Hepatocyte (in vitro differentiated cells): Measurements from ENCODE around the gene CNTN4. TPM values are rescaled to one million over a fixed set of nuclear protein-coding genes. Genes with fewer than 3 reads are reported as not detected.
"Not testable (repeated sequence)": the region's sequence is repeated elsewhere in the genome, so short reads cannot be mapped to it uniquely, and the experiment has no call there.

Source experiments
- DNase-seq: peaks from one replicate; pipeline ENCODE4 v3.0.0-alpha.2; 2016; ENCODE audit warnings: low spot score
- H2AFZ ChIP-seq: fragments of 200-600 bp; sonication (generic); 2 replicates; pipeline ENCODE4 v1.6.0; 2016; ENCODE audit warnings: antibody characterized with exemption, mild to moderate bottlenecking
- H3K27ac ChIP-seq: fragments of 200-600 bp; sonication (generic); 2 replicates; pipeline ENCODE4 v1.5.1; 2016; ENCODE audit warnings: mild to moderate bottlenecking
- H3K27me3 ChIP-seq: fragments of 200-600 bp; sonication (generic); 2 replicates; pipeline ENCODE4 v1.6.1; 2016
- H3K36me3 ChIP-seq: fragments of 200-600 bp; sonication (generic); replicated peaks from 2 replicates; pipeline ENCODE4 v1.5.1; 2016; ENCODE audit warnings: low read depth; ENCODE audit not compliant: insufficient read depth
- H3K4me1 ChIP-seq: fragments of 200-600 bp; sonication (generic); 2 replicates; pipeline ENCODE4 v1.5.1; 2016; ENCODE audit warnings: mild to moderate bottlenecking, moderate library complexity; ENCODE audit not compliant: insufficient read depth
- H3K4me2 ChIP-seq: fragments of 200-600 bp; sonication (generic); 2 replicates; pipeline ENCODE4 v1.6.0; 2016
- H3K4me3 ChIP-seq: fragments of 200-600 bp; sonication (generic); 2 replicates; pipeline ENCODE4 v1.5.1; 2016; ENCODE audit warnings: mild to moderate bottlenecking
- H3K79me2 ChIP-seq: fragments of 200-600 bp; sonication (generic); 2 replicates; pipeline ENCODE4 v1.6.0; 2017; ENCODE audit warnings: mild to moderate bottlenecking
- H3K9me2 ChIP-seq: fragments of 200-600 bp; sonication (generic); replicated peaks from 2 replicates; pipeline ENCODE4 v1.6.0; 2017; ENCODE audit warnings: mild to moderate bottlenecking; ENCODE audit not compliant: insufficient read depth
- H3K9me3 ChIP-seq: fragments of 200-600 bp; sonication (generic); 2 replicates; pipeline ENCODE4 v1.5.1; 2016; ENCODE audit warnings: low read depth, mild to moderate bottlenecking
- H4K20me1 ChIP-seq: fragments of 200-600 bp; sonication (generic); 2 replicates; pipeline ENCODE4 v1.6.0; 2016; ENCODE audit warnings: mild to moderate bottlenecking; ENCODE audit not compliant: insufficient read depth, poor library complexity, severe bottlenecking
- CTCF ChIP-seq: fragments of 200-600 bp; sonication (generic); IDR thresholded peaks from 2 replicates; pipeline ENCODE4 v1.5.1; 2016; ENCODE audit warnings: antibody characterized with exemption, mild to moderate bottlenecking; ENCODE audit not compliant: poor library complexity
- EZH2 ChIP-seq: fragments of 200-600 bp; sonication (generic); IDR thresholded peaks from 2 replicates; pipeline ENCODE4 v1.6.1; 2016; ENCODE audit warnings: antibody characterized with exemption, mild to moderate bottlenecking, borderline replicate concordance
- EZH2phosphoT487 ChIP-seq: fragments of 200-600 bp; sonication (generic); IDR thresholded peaks from one replicate; pipeline ENCODE4 v1.6.1; 2018; ENCODE audit warnings: antibody characterized with exemption, mild to moderate bottlenecking, low read depth, moderate library complexity; ENCODE audit not compliant: unreplicated experiment, severe bottlenecking
- WGBS: methylation state at CpG from one replicate; pipeline ENCODE4 v1.1.6; 2016; ENCODE audit warnings: low lambda C conversion rate; ENCODE audit errors: missing lambda C conversion rate; 5-methylcytosine and 5-hydroxymethylcytosine counted together
- polyA plus RNA-seq: library from polyadenylated mRNA; unstranded; fragments of >200 nt; fragmentation: Nextera tagmentation; extraction: Ambion mirVana; gene quantifications from 2 replicates; pipeline ENCODE4 v1.2.1, GENCODE V29; 2016
- total RNA-seq: library from RNA; depleted of rRNA; stranded (reverse); fragments of >200 nt; gene quantifications from 2 replicates; pipeline ENCODE4 v1.2.3, GENCODE V29; 2014

CNTN4 gene
- total and polyA plus RNA-seq, 2 experiments from 2014 or later, result 17.6 to 30.3 TPM

GRCh38 chr3:2810723-2811122 lies 712.1 kb downstream of the CNTN4 start:
- 81% methylated on average over 1 of the region's 1 CpG for WGBS
- no peak for TF ChIP-seq CTCF
- no peak for TF ChIP-seq EZH2phosphoT487
- TF ChIP-seq EZH2, result no peak
- Histone ChIP-seq H3K9me2 (no peaks in the 10 kb centered on the region), H3K9me3 (no peaks in the 10 kb centered on the region), H3K36me3 (no peaks in the 10 kb centered on the region), H2AFZ (no peak overlapping the region), H3K79me2 (no peaks in the 10 kb centered on the region), H4K20me1 (no peaks in the 10 kb centered on the region), H3K4me3 (no peak overlapping the region), H3K27me3 (no peaks in the 10 kb centered on the region), H3K4me2 (no peak overlapping the region), H3K4me1 (no peaks in the 10 kb centered on the region), H3K27ac (no peak overlapping the region)
- peak; percentile 44 for DNase-seq

DNA sequence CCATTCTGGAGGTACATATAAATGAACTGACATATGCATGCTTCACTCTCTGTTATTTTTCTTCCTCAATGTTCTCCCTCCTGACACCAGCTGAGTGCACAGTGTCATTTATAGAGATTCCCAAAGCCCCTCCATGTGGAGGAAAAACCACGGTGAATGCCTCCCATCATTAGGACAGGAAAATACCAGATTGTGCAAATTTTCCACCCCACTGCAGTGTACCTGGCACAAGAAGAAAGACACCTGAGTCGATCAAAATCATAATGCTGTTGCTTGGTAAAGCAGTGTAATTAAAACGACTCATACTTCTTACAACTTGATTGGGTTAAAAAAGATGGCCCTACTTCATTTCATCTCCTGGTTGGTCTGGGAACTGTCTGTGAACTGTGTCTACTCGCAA lies 720.9 kb downstream of the CNTN4 start:
- no peak overlapping the region for H3K27ac ChIP-seq
- H3K9me3 ChIP-seq, result no peaks in the 10 kb centered on the region
- no peak for DNase-seq
- no peak overlapping the region for H2AFZ ChIP-seq
- no peaks in the 10 kb centered on the region for H3K36me3 ChIP-seq
- no peaks in the 10 kb centered on the region for H3K79me2 ChIP-seq
- WGBS, result 91% methylated on average over 4 of the region's 4 CpGs
- no peaks in the 10 kb centered on the region for H4K20me1 ChIP-seq
- no peaks in the 10 kb centered on the region for H3K27me3 ChIP-seq
- no peak overlapping the region for H3K4me2 ChIP-seq
- TF ChIP-seq EZH2phosphoT487 (no peak), EZH2 (no peak), CTCF (no peak)
- H3K9me2 ChIP-seq, result no peaks in the 10 kb centered on the region
- no peaks in the 10 kb centered on the region for H3K4me1 ChIP-seq
- H3K4me3 ChIP-seq, result no peak overlapping the region

- H3K27ac ChIP-seq, H3K27me3 ChIP-seq, H3K79me2 ChIP-seq, H3K9me2 ChIP-seq, H3K4me3 ChIP-seq, H3K9me3 ChIP-seq, H4K20me1 ChIP-seq, H3K36me3 ChIP-seq, H3K4me1 ChIP-seq, H2AFZ ChIP-seq, H3K4me2 ChIP-seq, DNase-seq: not testable (repeated sequence)
- WGBS, result 93% methylated on average over 5 of the region's 5 CpGs
Observed at GRCh38 chr3:2820982-2821381, 722.3 kb downstream of the CNTN4 start.

DNA sequence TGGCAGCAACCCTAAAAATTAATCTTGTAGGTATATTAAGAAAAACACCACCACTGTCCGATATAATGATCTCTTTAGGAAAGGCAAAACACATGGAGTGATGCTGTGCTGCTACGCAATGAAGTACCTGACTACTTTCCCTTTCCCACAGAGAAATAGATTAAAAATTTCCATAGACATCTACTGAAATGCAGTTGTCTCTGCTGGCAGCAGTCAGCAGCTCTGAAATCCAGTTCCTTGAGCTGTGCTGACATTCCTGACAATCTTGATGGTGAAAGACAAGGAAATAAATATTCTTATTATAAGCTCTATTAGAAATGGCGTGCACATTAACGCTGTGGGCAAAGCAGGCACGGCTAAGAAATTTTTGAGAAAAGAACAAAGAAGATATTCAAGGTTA lies 723.9 kb downstream of the CNTN4 start:
- WGBS, result 93% methylated on average over 5 of the region's 5 CpGs
- H3K9me3 ChIP-seq, result no peaks in the 10 kb centered on the region
- no peak overlapping the region for H2AFZ ChIP-seq
- H3K4me1 ChIP-seq, result no peaks in the 10 kb centered on the region
- H3K27me3 ChIP-seq, result no peaks in the 10 kb centered on the region
- no peaks in the 10 kb centered on the region for H3K9me2 ChIP-seq
- no peak overlapping the region for H3K4me2 ChIP-seq
- no peak overlapping the region for H3K4me3 ChIP-seq
- no peaks in the 10 kb centered on the region for H4K20me1 ChIP-seq
- DNase-seq, result no peak
- H3K36me3 ChIP-seq, result no peaks in the 10 kb centered on the region
- TF ChIP-seq CTCF, result no peak
- TF ChIP-seq EZH2phosphoT487, result no peak
- no peak for TF ChIP-seq EZH2
- no peaks in the 10 kb centered on the region for H3K79me2 ChIP-seq
- H3K27ac ChIP-seq, result no peak overlapping the region
